Esophagus squamous epithelium (tissue), 4 donors: Measurements from ENCODE around the gene KLHL35.

Experiments
- CTCF ChIP-seq, 6 experiments: fragments of 450-650 bp in 4 of 6; fragments of 200-600 bp in 2 of 6; sonication (generic) in 2 of 6; IDR thresholded peaks; one replicate each; pipeline ENCODE4 v1.5.1; 2016 to 2019; ENCODE audit warnings: antibody characterized with exemption in 6 of 6, mild to moderate bottlenecking in 4 of 6, moderate library complexity in 4 of 6
- POLR2A ChIP-seq, 4 donors: fragments of 450-650 bp; IDR thresholded peaks; one replicate each; pipeline ENCODE4 v1.6.1; 2017; ENCODE audit warnings: antibody characterized with exemption in 4 of 4, mild to moderate bottlenecking in 4 of 4, moderate library complexity in 3 of 4

- TF ChIP-seq CTCF (IDR thresholded peaks at IDR 0.05), result no peak
- TF ChIP-seq POLR2A (IDR thresholded peaks at IDR 0.05), result no peak
Observed at GRCh38 chr11:75472081-75472732, 39.2 kb upstream of the KLHL35 start.
